Activated CD8-positive, alpha-beta memory T cell treated with anti-CD3 and anti-CD28 coated beads, Interleukin-2, amount 50 U/mL, for 24 hours (primary cell): Measurements from ENCODE around the gene PLEKHG4.
A peak's percentile ranks its signal among the peaks of the same experiment; 100 is the strongest.

Experiments used
- DNase-seq: peaks from one replicate; pipeline ENCODE4 v3.0.0-alpha.2; 2020; ENCODE audit errors: extremely low read depth

PLEKHG4 gene

GRCh38 chr16:67326472-67327309, 47.4 kb downstream of the PLEKHG4 start, which contains the start of the genes KCTD19 and LRRC36:
Gene KCTD19, minus strand, starts transcription at chr16:67326741. Its CDS starts 34 bp downstream, at chr16:67326707.
Gene LRRC36, plus strand, starts transcription at chr16:67326815. Its CDS starts 48 bp downstream, at chr16:67326863.
- DNase-seq, result peak; percentile 30

- no peak for DNase-seq
Observed at GRCh38 chr16:67327743-67328142, 48.4 kb downstream of the PLEKHG4 start.

GRCh38 chr16:67329901-67330300, 50.6 kb downstream of the PLEKHG4 start:
- no peak for DNase-seq

- DNase-seq, result no peak
Observed at GRCh38 chr16:67333315-67333714, 54.0 kb downstream of the PLEKHG4 start.

- DNase-seq, result no peak
Observed at GRCh38 chr16:67336116-67336515, 56.8 kb downstream of the PLEKHG4 start.

- no peak for DNase-seq
Observed at GRCh38 chr16:67336648-67337047, 57.3 kb downstream of the PLEKHG4 start.
